Memory B cell (primary cell): ENCODE data around the gene OCLN.
A peak's percentile ranks its signal among the peaks of the same experiment; 100 is the strongest.
"Not testable (repeated sequence)": the region's sequence is repeated elsewhere in the genome, so short reads cannot be mapped to it uniquely, and the experiment has no call there.

ENCODE experiments used
- ATAC-seq: fragments of 150-1000 bp; cut with Tn5 transposase; 2 replicates; pipeline ENCODE4 v1.10.0; 2021; ENCODE audit warnings: low read depth, mild to moderate bottlenecking, moderate library complexity
- DNase-seq, 2 donors: peaks; one replicate each; pipeline ENCODE4 v3.0.0; 2022; ENCODE audit warnings: low spot score in 2 of 2
- H3K27ac Mint-ChIP-seq: one replicate; pipeline ENCODE4 v1.8.0; 2022; ENCODE audit warnings: mild to moderate bottlenecking, moderate library complexity, mixed read lengths
- H3K27me3 Mint-ChIP-seq: one replicate; pipeline ENCODE4 v1.8.0; 2022; ENCODE audit warnings: mixed read lengths
- H3K36me3 Mint-ChIP-seq: one replicate; pipeline ENCODE4 v1.8.0; 2022; ENCODE audit warnings: mild to moderate bottlenecking, mixed read lengths
- H3K4me1 Mint-ChIP-seq: one replicate; pipeline ENCODE4 v1.8.0; 2022; ENCODE audit warnings: mixed read lengths
- H3K4me3 Mint-ChIP-seq: one replicate; pipeline ENCODE4 v1.8.0; 2022; ENCODE audit warnings: mild to moderate bottlenecking, moderate library complexity, mixed read lengths
- H3K9me3 Mint-ChIP-seq: one replicate; pipeline ENCODE4 v1.8.0; 2022; ENCODE audit warnings: mixed read lengths

Gene OCLN

GRCh38 chr5:69492391-69492922 is at the start of gene OCLN:
OCLN (plus strand) TSS chr5:69492790; CDS start chr5:69504245, 11,455 bp downstream.
- DNase-seq: peak in 1 of 2 donors; percentile 26

DNA sequence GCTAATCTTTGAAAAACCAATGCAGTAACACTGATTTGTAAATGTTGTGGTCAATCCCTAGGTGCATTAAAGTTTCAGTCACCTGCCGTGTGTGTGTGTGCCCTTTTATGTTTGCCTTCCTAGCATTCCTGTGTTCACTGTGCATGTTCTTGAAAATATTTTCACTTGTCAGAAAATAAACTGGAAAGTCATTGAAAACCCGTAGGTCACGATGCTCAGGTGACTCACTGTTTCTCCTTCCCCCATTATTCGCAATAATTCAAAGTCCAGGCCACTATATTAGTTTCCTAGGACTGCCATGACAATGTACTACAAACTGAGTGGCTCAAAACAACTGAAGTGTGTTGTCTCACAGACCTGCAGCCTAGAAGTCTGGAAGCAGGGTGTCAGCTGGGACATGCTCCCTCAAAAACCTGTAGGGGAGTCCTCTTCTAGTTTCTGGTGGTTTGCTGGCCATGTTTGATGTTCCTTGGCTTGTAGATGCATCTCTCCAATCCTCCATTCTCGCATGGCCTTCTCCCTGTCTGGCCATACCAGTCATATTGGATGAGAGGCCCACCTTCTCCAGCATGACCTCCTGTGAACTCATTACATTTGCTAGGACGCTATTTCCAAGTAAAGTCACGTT is 48.3 kb upstream of the OCLN start:
- Mint-ChIP-seq H3K27me3 (no peaks in the 10 kb centered on the region), H3K4me1 (no peaks in the 10 kb centered on the region), H3K27ac (no peak overlapping the region), H3K4me3 (no peak overlapping the region), H3K36me3 (no peaks in the 10 kb centered on the region), H3K9me3 (no peaks in the 10 kb centered on the region)
- DNase-seq: no peak
- ATAC-seq: no peak

More at GRCh38 chr5:69492391-69492922, at the start of gene OCLN:
- peaks cover 5% of the 10 kb centered on the region for H3K4me1 Mint-ChIP-seq
- H3K27me3 Mint-ChIP-seq: peaks cover 18% of the 10 kb centered on the region
- H3K36me3 Mint-ChIP-seq: no peaks in the 10 kb centered on the region
- H3K9me3 Mint-ChIP-seq: no peaks in the 10 kb centered on the region
- H3K4me3 Mint-ChIP-seq: peak within 1 kb of the TSS; percentile 83
- H3K27ac Mint-ChIP-seq: no peak within 1 kb of the TSS
- peak; percentile 47 for ATAC-seq

DNA sequence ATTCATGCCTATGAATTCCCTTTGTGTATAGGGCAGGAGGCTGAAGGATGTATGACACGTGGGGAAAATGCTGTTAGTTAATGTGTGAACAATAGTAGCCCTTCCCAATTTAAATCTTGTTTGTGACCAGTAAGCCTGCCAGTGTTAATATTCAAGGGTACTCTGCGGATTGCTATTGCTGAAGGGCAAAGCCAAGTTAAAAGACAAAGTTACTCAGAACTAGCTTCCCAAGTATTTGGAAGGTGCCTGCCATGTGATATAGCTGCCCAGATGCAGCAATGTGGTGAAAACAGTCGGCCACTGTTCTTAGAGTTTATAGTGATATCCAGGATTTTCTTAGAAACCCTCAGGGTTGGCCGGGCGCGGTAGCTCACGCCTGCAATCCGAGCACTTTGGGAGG is 43.1 kb upstream of the OCLN start:
- no peaks in the 10 kb centered on the region for H3K36me3 Mint-ChIP-seq
- H3K27me3 Mint-ChIP-seq: no peaks in the 10 kb centered on the region
- ATAC-seq: no peak
- H3K9me3 Mint-ChIP-seq: no peaks in the 10 kb centered on the region
- H3K27ac Mint-ChIP-seq: no peak overlapping the region
- H3K4me1 Mint-ChIP-seq: no peaks in the 10 kb centered on the region
- H3K4me3 Mint-ChIP-seq: no peak overlapping the region
- DNase-seq: no peak

- no peaks in the 10 kb centered on the region for H3K9me3 Mint-ChIP-seq
- H3K27me3 Mint-ChIP-seq: peaks cover 2% of the 10 kb centered on the region
- no peaks in the 10 kb centered on the region for H3K36me3 Mint-ChIP-seq
- no peak for ATAC-seq
- no peak overlapping the region for H3K27ac Mint-ChIP-seq
- H3K4me3 Mint-ChIP-seq: no peak overlapping the region
- H3K4me1 Mint-ChIP-seq: no peaks in the 10 kb centered on the region
- DNase-seq: no peak
These were observed 42.5 kb upstream of the OCLN start for GRCh38 chr5:69450116-69450515.

DNA sequence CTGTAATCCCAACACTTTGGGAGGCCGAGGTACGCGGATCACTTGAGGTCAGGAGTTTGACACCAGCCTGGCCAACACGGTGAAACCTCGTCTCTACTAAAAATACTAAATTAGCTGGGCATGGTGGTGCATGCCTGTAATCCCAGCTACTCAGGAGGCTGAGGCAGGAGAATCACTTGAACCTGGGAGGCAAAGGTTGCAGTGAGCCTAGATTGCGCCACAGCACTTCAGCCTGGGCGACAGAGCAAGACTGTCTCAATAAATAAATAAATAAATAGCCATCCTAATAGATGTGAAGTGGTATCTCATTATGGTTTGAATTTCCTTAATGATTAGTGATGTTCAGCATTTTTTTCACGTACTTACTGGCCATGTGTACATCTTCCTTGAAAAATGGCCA is 42.1 kb upstream of the OCLN start:
- H3K27ac Mint-ChIP-seq, H3K36me3 Mint-ChIP-seq, H3K4me1 Mint-ChIP-seq, H3K9me3 Mint-ChIP-seq, H3K4me3 Mint-ChIP-seq, H3K27me3 Mint-ChIP-seq, ATAC-seq, DNase-seq: not testable (repeated sequence)

DNA sequence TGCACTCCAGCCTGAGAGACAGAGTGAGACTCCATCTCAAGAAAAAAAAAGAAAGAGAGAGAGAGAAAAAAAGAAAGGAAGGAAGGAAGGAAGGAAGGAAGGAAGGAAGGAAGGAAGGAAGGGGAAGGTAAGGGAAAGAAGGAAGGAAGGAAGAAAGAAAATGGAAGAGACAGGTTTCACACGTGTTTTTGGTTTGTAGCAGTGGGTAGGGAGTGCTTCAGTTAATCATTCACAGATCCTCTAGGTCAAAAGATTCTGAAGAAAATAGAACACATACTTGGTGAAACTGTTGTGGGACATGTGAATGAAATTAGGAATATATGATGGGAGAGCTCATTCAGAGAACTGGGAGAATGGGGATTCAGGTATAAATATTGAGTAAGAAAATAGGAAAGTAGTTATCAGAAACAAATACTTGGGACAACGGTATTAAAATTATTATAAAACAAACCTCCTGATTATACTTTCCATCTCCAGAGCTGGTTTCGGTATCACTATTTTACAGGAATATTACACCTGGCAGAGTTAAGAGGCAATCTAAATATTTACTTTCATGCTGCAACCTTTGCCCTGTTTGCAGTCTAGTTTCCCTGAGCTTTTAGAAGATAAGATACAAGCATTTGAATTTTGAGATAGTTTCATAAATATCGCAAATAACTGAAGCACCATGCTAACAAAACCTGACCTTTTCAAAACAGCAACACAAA is 40.5 kb upstream of the OCLN start:
- Mint-ChIP-seq H3K4me3 (no peak overlapping the region), H3K27ac (no peak overlapping the region), H3K27me3 (peaks cover 2% of the 10 kb centered on the region), H3K4me1 (no peaks in the 10 kb centered on the region), H3K36me3 (no peaks in the 10 kb centered on the region), H3K9me3 (no peaks in the 10 kb centered on the region)
- no peak for ATAC-seq
- DNase-seq: no peak

- H3K4me1 Mint-ChIP-seq, H3K4me3 Mint-ChIP-seq, DNase-seq, ATAC-seq, H3K9me3 Mint-ChIP-seq, H3K36me3 Mint-ChIP-seq, H3K27ac Mint-ChIP-seq, H3K27me3 Mint-ChIP-seq: not testable (repeated sequence)
These were observed 39.1 kb upstream of the OCLN start for GRCh38 chr5:69453487-69453886.

DNA sequence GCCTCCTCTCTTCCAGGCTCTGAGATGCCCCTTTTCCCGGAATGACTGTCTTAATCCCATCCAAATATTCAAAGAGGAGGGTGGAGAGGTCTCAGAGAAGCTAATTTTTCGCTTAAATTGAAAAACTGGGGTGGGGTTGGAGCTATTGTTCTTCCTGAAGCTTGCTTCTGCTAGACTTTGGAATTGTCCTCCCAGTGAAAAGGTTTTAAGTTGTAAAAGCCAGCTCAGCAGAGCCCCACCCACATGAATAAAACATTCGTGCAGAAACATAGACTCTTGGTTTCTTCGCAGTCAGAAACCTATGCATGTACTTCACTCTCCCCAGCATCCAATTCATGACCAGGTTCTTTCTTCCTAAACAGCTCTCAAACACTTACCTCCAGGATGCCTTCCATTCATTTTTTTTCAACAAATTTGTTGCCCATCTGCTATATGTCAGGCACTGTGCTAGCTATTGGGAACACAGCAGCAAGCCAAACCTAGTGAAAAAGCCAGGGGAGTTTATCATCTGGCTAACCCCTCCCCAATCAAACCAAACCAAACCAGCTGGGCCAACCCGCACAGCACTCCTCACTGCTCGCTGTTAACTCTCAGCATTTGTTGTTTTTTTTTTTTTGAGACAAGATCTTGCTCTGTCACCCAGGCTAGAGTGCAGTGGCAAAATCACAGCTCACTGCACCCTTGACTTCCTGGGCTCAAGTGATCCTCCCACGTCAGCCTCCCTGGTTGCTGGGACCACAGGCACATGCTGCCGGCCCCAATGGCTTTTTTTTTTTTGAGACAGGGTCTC is 37.9 kb upstream of the OCLN start:
- Mint-ChIP-seq H3K4me3 (no peak overlapping the region), H3K9me3 (peaks cover 4% of the 10 kb centered on the region), H3K4me1 (no peaks in the 10 kb centered on the region), H3K27me3 (peaks cover 9% of the 10 kb centered on the region), H3K27ac (no peak overlapping the region), H3K36me3 (no peaks in the 10 kb centered on the region)
- ATAC-seq (no peak), DNase-seq (no peak)

DNA sequence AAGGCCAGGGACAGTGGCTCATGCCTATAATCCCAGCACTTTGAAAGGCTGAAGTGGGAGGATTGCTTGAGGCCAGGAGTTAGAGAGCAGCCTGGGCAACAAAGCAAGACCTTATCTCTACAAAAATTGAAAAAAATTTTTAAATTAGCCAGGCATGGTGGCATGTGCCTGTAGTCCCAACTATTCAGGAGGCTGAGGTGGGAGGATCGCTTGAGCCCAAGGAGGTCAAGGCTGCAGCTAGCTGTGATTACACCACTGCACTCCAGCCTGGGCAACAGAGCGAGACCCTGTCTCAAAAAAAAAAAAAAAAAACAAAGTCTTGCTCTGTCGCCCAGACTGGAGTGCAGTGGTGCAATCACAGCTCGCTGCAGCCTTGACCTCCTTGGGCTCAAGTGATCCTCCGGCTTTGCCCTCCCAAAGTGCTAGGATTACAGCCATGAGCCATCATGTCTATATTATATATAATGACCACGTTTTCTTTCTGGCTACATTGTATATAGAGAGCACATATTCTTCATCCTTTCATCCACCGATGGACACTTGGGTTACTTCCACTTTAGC is 37.1 kb upstream of the OCLN start:
- not testable (repeated sequence) for H3K4me3 Mint-ChIP-seq, H3K27ac Mint-ChIP-seq, H3K27me3 Mint-ChIP-seq, ATAC-seq, H3K4me1 Mint-ChIP-seq, DNase-seq, H3K9me3 Mint-ChIP-seq, H3K36me3 Mint-ChIP-seq

DNA sequence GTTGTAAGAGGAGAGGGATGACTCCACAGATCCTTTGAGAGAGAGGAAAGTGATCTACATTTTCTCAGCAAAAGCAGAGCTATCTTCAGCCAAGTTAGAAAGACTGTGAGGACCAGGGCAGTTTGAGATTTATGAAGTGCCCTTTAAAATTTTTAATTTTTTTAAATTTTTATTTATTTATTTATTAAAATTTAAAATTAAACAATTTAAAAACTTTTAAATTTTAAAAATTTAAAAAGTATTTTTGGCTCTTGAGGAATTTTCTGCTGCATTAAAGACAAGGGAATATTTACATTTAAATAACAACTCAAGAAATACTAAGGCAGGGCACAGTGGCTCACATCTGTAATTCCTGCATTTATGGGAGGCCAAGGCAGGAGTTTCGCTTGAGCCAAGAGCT is 30.4 kb upstream of the OCLN start:
- no peak overlapping the region for H3K27ac Mint-ChIP-seq
- no peak overlapping the region for H3K4me3 Mint-ChIP-seq
- ATAC-seq (no peak), DNase-seq (no peak)
- H3K9me3 Mint-ChIP-seq: peaks cover 4% of the 10 kb centered on the region
- no peaks in the 10 kb centered on the region for H3K4me1 Mint-ChIP-seq
- peaks cover 7% of the 10 kb centered on the region for H3K27me3 Mint-ChIP-seq
- no peaks in the 10 kb centered on the region for H3K36me3 Mint-ChIP-seq

- not testable (repeated sequence) for H3K36me3 Mint-ChIP-seq, DNase-seq, H3K4me3 Mint-ChIP-seq, H3K27me3 Mint-ChIP-seq, H3K9me3 Mint-ChIP-seq, H3K4me1 Mint-ChIP-seq, H3K27ac Mint-ChIP-seq, ATAC-seq
These were observed 26.2 kb upstream of the OCLN start for GRCh38 chr5:69466375-69466774.

GRCh38 chr5:69467442-69468225 is 25.0 kb upstream of the OCLN start:
- H3K4me3 Mint-ChIP-seq: no peak overlapping the region
- peaks cover 6% of the 10 kb centered on the region for H3K4me1 Mint-ChIP-seq
- no peaks in the 10 kb centered on the region for H3K27me3 Mint-ChIP-seq
- no peaks in the 10 kb centered on the region for H3K9me3 Mint-ChIP-seq
- no peak overlapping the region for H3K27ac Mint-ChIP-seq
- ATAC-seq (no peak), DNase-seq (no peak)
- H3K36me3 Mint-ChIP-seq: peaks cover 2% of the 10 kb centered on the region

GRCh38 chr5:69468631-69469030 is 24.0 kb upstream of the OCLN start:
- no peaks in the 10 kb centered on the region for H3K9me3 Mint-ChIP-seq
- no peak overlapping the region for H3K27ac Mint-ChIP-seq
- ATAC-seq (no peak), DNase-seq (no peak)
- H3K36me3 Mint-ChIP-seq: peaks cover 2% of the 10 kb centered on the region
- no peaks in the 10 kb centered on the region for H3K27me3 Mint-ChIP-seq
- no peak overlapping the region for H3K4me3 Mint-ChIP-seq
- H3K4me1 Mint-ChIP-seq: peaks cover 6% of the 10 kb centered on the region
